Stimulated activated CD8-positive, alpha-beta memory T cell treated with anti-CD3 and anti-CD28 coated beads, Interleukin-7, amount 100 ng/mL, for 1 hour (primary cell): Measurements from ENCODE around the gene SASH3.

Experiments used
- DNase-seq, 2 donors: peaks; one replicate each; pipeline ENCODE4 v3.0.0-alpha.2; 2020; ENCODE audit warnings: low read depth in 2 of 2

Gene SASH3

GRCh38 chrX:129808829-129809796 lies 29.4 kb downstream of the SASH3 start:
- DNase-seq, result no peak

- DNase-seq, result no peak
Measured at GRCh38 chrX:129813662-129814368, 34.1 kb downstream of the SASH3 start.

- DNase-seq, result no peak
Measured at GRCh38 chrX:129818123-129818522, 38.4 kb downstream of the SASH3 start.

DNA sequence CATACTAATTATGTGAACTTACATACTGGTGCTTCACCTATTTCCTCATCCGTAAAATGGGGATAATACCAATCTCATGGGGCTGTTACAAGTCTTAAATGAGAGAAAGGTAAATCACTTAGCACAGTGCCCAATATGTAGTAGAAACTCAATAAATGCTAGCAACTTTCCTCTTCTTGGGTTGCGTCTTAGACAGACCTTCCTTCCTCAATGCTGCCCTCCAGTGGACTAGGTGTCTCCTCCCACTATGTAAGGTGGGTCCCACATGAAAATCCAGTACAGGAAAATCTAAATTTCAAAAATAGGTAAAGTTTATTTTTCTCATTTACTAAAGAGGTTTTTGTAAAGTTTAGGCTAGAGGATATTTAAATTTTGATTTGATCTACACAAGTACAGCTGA lies 43.4 kb downstream of the SASH3 start:
- peak in 1 of 2 donors; percentile 13 for DNase-seq

- no peak for DNase-seq
Measured at GRCh38 chrX:129823522-129823921, 43.8 kb downstream of the SASH3 start.

DNA sequence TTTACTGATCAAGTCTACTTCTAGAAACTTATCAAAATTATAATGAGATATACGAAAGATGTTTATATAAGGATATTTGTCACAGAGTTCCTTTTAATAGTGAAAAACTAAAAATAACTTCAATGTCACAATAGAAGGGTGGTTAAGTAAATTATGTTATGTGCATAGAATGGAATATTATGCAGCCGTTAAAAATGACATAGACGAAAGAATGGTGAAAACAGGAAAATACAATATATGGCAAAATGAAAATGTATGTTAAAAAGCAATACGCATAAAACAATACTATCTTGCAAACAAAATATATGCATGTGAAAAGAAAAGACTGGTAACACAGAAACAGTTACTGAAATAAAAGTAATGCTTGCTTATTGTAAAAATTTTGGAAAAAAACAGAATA lies 44.9 kb downstream of the SASH3 start:
- DNase-seq, result no peak

DNA sequence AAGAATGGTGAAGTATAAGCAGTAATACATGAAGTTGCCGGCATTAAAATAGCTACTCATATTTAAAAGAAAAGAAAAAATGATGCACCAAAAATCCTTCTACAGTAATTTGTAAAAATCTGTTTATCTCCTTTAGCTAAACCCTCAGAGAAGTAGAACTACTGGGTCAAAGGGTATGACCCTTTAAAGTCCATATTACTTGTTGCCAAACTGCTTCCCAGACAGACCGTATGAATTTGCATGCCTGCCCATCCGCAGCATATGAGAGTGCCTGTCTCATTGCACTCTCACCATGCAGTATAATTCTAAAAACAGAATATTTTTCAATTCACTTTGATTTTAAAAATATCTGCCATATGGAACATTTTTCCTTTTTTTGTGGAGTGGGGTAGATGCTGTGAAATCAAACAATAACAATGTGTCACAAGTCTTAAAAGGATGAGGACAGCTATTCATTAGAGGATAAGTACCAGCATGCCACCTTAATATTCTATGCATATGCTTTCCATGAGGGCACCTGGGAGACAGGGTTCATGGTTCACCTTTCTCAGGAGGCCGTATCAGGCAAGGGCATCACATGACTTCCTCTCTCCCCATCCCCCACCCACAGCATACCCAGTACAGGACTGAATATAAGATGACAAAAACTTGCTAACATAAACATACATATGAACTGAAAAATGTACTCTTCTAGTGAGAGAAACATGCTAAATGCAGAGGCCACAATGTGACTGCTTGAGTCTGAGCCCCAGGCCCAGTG lies 46.2 kb downstream of the SASH3 start:
- DNase-seq, result no peak

DNA sequence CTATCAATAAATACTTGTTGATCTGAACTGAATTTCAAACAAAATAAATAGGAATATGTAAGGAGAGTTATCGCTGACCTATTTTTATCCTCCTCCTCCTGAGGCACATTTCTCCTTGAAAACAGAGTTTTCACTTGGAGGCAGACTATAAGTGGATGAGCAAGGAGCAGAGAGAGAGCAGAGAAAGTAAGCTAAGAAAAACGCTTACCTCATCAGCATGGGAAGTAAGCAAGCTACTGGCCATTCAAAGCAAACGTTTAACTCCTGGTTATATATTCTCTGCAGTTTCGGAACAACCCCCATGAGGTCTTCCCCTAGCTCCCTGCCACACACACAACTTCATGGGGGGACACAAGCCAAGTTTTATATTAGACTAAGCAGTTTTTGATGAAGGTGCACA lies 50.7 kb downstream of the SASH3 start:
- no peak for DNase-seq

- DNase-seq, result no peak
Measured at GRCh38 chrX:129831091-129831885, 51.5 kb downstream of the SASH3 start.

DNA sequence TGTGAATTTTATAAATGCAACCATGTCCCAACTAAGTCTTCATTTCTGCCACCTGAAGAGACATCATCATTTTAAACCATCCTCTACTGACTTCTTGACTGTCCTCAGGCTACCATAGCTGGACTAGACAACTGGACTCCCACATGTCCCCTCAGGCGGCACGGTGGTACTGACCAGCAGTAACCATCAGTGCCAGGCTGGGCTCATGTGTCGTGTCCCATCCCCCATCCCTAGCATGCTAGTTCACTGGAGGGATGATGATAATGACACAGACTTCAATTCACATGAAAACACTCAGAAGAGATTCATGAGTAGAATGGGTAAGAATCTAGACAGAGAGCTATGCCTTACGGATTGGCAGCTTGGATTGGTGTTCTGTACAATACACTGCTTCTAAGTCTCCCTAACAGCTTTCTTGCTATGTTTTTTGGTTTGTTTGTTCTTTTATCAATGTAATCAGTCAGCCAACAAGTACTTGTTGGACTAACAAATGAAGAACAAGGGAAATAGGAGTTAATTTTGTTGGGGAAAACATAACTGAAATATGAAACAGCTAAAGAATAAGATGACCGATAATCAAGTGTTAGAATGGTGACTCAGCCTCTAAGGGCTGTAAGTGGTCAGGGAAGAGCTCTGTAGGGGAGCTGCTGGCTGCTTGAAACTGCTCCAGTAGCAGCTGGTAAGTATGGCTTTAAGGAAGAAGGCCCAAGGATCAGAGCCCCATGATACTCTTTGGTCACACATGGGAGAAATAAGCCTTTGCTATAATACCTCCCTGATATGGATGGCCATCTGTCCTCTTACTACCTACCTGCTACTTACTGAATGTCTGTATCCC lies 53.6 kb downstream of the SASH3 start:
- no peak for DNase-seq

DNA sequence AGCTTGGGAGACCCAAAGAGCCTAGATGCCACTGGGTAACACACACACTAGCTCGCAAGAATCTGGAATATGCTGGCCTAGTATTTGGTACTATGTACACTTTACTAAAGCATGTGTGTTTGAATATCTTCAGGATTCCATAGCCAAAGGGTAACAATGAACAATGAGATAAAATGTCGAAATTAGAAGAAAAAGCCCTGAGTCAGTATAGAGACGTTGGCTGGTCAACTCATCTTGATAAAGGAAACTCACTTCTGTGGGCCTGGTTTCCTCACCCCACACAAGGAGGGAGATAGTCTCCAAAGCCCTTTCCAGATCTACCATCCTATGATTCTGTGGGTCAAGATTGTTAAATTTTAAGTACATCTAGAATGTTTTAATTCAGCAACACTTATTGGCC lies 57.1 kb downstream of the SASH3 start:
- no peak for DNase-seq

GRCh38 chrX:129840344-129840743 lies 60.6 kb downstream of the SASH3 start:
- DNase-seq, result no peak

DNA sequence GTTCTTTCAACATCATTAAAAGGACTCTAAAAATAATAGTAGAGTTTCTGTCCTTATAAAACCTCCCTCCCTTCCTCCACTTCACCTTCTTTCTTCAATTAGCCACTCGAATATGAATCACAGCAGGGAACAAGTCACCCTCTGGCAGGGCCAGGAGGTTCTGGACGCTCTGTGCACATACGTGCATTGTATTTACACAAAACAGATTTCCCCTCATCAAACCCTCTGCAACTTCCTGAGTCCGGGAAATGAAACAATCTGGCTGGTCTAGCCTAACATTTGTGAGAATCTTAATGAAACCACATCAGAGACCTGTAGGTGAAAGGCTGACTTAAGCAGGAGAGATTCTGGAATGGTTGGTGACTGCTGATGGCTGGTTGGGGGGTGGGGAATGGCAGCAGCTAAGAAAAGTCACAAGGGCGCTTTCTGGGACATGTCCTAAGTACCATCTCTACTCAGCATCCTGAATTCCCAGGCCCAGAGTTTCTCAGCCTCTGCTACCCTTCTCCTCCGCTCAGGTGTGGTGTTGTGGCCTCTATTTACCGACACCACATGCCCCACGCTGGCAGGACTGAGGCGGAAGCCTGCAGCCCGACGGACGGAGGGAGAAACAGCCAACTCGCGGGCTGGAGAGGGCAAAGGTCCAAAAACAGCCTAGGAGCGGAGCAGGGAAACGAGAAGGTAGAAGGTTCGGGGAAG lies 62.9 kb downstream of the SASH3 start:
- DNase-seq, result no peak

GRCh38 chrX:129843209-129843458 lies 63.4 kb downstream of the SASH3 start:
- DNase-seq, result no peak

GRCh38 chrX:129843459-129844306 lies 63.9 kb downstream of the SASH3 start, which contains the start of gene ZDHHC9:
ZDHHC9 (minus strand) TSS chrX:129843886; CDS start chrX:129841945, 1,941 bp downstream.
- DNase-seq, result peak; percentile 66 to 72
